Measurements from ENCODE around the gene DUSP8.

Gene DUSP8

GRCh38 chr11:1532606-1533341 lies 39.3 kb downstream of the DUSP8 start:
- no peak overlapping the region for H3K27ac ChIP-seq (ENCODE audit: extremely low read depth, low read depth, low read length)
- H3K4me1 ChIP-seq (ENCODE audit: control insufficient read depth, insufficient read depth, low read length): no peaks in the 10 kb centered on the region
- CTCF ChIA-PET: interaction anchor here (0.8 to 1.2 kb wide), 2 partner anchors 14 to 97 kb away, joined by 3 to 5 read pairs; partner anchors contain the start of gene KRTAP5-5
- no peak overlapping the region for H3K4me3 ChIP-seq (ENCODE audit: low read depth, low read length)
- no peaks in the 10 kb centered on the region for H3K9me3 ChIP-seq (ENCODE audit: control insufficient read depth, insufficient read depth, low read depth, low read length)
- no peak for TF ChIP-seq ZNF202 (tag by site-specific recombination; IDR thresholded peaks at IDR 0.05; ENCODE audit: borderline replicate concordance)
- H3K36me3 ChIP-seq (ENCODE audit: control insufficient read depth in 2 of 2, insufficient read depth in 1 of 2, low read length in 2 of 2): peaks cover 0 to 32% of the 10 kb centered on the region in 2 experiments; a peak in 1 of 3 replicates
- POLR2A ChIA-PET: no interaction called here

GRCh38 chr11:1532014-1532586 lies 40.0 kb downstream of the DUSP8 start:
- ChIA-PET CTCF (interaction anchor here (0.8 to 1.2 kb wide), 2 partner anchors 14 to 97 kb away, joined by 3 to 5 read pairs; partner anchors contain the start of gene KRTAP5-5), POLR2A (no interaction called here)
- H3K4me1 ChIP-seq (ENCODE audit: control insufficient read depth, insufficient read depth, low read length): no peaks in the 10 kb centered on the region
- peaks cover 0 to 30% of the 10 kb centered on the region in 2 experiments; a peak in 1 of 3 replicates for H3K36me3 ChIP-seq (ENCODE audit: control insufficient read depth in 2 of 2, insufficient read depth in 1 of 2, low read length in 2 of 2)
- TF ChIP-seq CTCF (tag by site-specific recombination; IDR thresholded peaks at IDR 0.05) (no peak), ZNF707 (tag by site-specific recombination; IDR thresholded peaks at IDR 0.05) (no peak), SCRT2 (tag by site-specific recombination; IDR thresholded peaks at IDR 0.05) (no peak), ZNF423 (tag by site-specific recombination; IDR thresholded peaks at IDR 0.05) (no peak), WT1 (tag by site-specific recombination; IDR thresholded peaks at IDR 0.05) (no peak)
- TF ChIP-seq, protein P1, sequence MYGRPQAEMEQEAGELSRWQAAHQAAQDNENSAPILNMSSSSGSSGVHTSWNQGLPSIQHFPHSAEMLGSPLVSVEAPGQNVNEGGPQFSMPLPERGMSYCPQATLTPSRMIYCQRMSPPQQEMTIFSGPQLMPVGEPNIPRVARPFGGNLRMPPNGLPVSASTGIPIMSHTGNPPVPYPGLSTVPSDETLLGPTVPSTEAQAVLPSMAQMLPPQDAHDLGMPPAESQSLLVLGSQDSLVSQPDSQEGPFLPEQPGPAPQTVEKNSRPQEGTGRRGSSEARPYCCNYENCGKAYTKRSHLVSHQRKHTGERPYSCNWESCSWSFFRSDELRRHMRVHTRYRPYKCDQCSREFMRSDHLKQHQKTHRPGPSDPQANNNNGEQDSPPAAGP (tag by site-specific recombination; IDR thresholded peaks at IDR 0.05): no peak
- H3K4me3 ChIP-seq (ENCODE audit: low read depth, low read length): no peak overlapping the region
- no peaks in the 10 kb centered on the region for H3K9me3 ChIP-seq (ENCODE audit: control insufficient read depth, insufficient read depth, low read depth, low read length)
- no peak overlapping the region for H3K27ac ChIP-seq (ENCODE audit: extremely low read depth, low read depth, low read length)

DNA sequence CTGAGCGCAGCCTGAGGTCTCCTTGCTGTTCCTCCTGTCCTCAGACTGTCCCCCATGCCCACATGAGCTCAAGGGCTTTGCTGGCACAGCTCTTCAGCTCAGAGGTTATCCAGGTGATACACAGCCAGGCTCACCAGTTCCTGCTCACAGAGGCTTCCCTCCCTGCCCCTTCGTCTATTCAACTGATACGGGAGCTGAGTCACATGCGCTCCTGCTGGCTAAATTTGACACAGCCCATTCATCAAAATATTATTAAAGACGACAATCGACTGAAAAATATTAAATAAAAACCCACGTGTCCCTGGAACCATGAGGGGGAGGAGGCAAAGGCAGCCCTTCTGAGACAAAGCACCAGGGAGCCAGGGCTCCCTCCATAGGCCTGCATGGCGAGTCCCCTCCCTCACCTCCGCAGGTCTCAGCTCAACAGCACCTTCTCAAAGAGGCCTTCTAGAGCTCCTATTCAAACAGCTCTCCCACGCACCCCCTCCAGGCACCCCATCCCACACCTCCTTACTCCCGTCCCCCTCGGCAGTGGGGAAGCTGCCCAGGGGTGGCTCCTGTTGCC lies 40.5 kb downstream of the DUSP8 start:
- CTCF ChIA-PET: interaction anchor here (1.2 kb wide), 1 partner anchor 98 kb away, joined by 3 read pairs; the partner anchor contains the start of gene KRTAP5-5
- H3K9me3 ChIP-seq (ENCODE audit: control insufficient read depth, insufficient read depth, low read depth, low read length): no peaks in the 10 kb centered on the region
- POLR2A ChIA-PET: no interaction called here
- no peak overlapping the region for H3K4me3 ChIP-seq (ENCODE audit: low read depth, low read length)
- H3K4me1 ChIP-seq (ENCODE audit: control insufficient read depth, insufficient read depth, low read length): no peaks in the 10 kb centered on the region
- H3K27ac ChIP-seq (ENCODE audit: extremely low read depth, low read depth, low read length): no peak overlapping the region
- peaks cover 0 to 30% of the 10 kb centered on the region in 2 experiments; a peak in 1 of 3 replicates for H3K36me3 ChIP-seq (ENCODE audit: control insufficient read depth in 2 of 2, insufficient read depth in 1 of 2, low read length in 2 of 2)
- TF ChIP-seq ZNF341 (tag by site-specific recombination; IDR thresholded peaks at IDR 0.05; ENCODE audit: low read depth): no peak
- TF ChIP-seq EGR2 (tag by site-specific recombination; IDR thresholded peaks at IDR 0.05; ENCODE audit: low read depth): 0 out of 2 replicates have a peak, but pooled peaks have one; percentile 9
- no peak for TF ChIP-seq ZNF426 (tag by site-specific recombination; IDR thresholded peaks at IDR 0.05)
- TF ChIP-seq ZFHX2 (tag by site-specific recombination; conservative IDR thresholded peaks at IDR 0.05): 0 out of 2 replicates have a peak, but pooled peaks have one; percentile 28
- no peak for TF ChIP-seq ZNF610 (tag by site-specific recombination; IDR thresholded peaks at IDR 0.05; ENCODE audit: borderline replicate concordance)
